Measurements from ENCODE around the gene DCP1B. TPM values are rescaled to one million over a fixed set of nuclear protein-coding genes. Genes with fewer than 3 reads are reported as not detected.

Gene DCP1B
- total and polyA plus RNA-seq, 12 donors: 12.4 to 47.9 (median 28.5) TPM

DNA sequence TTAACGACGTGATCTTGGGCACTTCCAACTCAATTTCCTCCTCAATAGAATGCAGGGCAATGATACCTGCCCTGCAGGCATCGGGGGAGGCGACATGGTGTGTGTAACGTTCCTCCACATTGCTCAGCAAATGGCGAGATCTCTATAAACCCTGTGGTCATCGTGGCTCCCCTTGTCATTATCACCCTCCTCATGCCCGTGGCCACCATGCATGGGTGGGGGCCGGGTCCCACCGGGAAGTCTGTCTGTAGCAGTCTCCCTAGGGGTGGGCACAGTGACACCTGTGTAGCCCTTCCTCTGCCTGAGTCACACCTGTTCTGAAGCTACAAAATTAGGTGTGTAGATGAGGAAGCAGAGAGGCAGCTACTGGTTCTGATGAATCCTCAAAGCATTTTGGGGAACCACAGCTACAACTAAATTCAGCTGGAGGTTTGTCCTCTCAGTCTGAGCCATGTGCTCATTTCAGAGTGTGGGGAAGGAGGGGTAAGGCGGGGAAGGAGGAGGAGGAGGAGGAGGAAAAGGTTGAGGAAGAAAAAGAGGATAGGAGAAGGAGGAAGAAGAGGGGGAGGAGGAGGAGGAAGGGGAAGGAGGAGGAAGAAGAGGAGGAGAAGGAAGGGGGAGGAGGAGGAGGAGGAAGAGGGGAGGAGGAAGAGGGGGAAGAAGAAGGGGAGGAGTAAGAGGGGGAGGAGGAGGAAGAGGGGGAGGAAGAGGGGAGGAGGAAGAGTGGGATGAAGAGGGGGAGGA lies 74.8 kb downstream of the DCP1B start:
- 81 to 93% (median 88%) methylated on average over 9 to 11 of the region's 11 CpGs for WGBS, 4 donors
- H3K27me3 ChIP-seq: no peaks in the 10 kb centered on the region
- peaks cover 3 to 8% of the 10 kb centered on the region in 2 donors for H3K4me1 ChIP-seq (replicated peaks in 1 of 2)
- peak in 3 of 7 donors; percentile 4 to 15 (median 15) for DNase-seq
- intact Hi-C loops (cut with DNase I): no loop called here
- H3K27ac ChIP-seq: no peak overlapping the region
- TF ChIP-seq POLR2A (IDR thresholded peaks at IDR 0.05): no peak
- TF ChIP-seq, protein P1, sequence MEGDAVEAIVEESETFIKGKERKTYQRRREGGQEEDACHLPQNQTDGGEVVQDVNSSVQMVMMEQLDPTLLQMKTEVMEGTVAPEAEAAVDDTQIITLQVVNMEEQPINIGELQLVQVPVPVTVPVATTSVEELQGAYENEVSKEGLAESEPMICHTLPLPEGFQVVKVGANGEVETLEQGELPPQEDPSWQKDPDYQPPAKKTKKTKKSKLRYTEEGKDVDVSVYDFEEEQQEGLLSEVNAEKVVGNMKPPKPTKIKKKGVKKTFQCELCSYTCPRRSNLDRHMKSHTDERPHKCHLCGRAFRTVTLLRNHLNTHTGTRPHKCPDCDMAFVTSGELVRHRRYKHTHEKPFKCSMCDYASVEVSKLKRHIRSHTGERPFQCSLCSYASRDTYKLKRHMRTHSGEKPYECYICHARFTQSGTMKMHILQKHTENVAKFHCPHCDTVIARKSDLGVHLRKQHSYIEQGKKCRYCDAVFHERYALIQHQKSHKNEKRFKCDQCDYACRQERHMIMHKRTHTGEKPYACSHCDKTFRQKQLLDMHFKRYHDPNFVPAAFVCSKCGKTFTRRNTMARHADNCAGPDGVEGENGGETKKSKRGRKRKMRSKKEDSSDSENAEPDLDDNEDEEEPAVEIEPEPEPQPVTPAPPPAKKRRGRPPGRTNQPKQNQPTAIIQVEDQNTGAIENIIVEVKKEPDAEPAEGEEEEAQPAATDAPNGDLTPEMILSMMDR (IDR thresholded peaks at IDR 0.05): no peak
- H3K9me3 ChIP-seq (replicated peaks in 1 of 3): no peaks in the 10 kb centered on the region
- no peaks in the 10 kb centered on the region for H3K36me3 ChIP-seq (replicated peaks in 1 of 2)
- no peak overlapping the region for H3K4me3 ChIP-seq

DNA sequence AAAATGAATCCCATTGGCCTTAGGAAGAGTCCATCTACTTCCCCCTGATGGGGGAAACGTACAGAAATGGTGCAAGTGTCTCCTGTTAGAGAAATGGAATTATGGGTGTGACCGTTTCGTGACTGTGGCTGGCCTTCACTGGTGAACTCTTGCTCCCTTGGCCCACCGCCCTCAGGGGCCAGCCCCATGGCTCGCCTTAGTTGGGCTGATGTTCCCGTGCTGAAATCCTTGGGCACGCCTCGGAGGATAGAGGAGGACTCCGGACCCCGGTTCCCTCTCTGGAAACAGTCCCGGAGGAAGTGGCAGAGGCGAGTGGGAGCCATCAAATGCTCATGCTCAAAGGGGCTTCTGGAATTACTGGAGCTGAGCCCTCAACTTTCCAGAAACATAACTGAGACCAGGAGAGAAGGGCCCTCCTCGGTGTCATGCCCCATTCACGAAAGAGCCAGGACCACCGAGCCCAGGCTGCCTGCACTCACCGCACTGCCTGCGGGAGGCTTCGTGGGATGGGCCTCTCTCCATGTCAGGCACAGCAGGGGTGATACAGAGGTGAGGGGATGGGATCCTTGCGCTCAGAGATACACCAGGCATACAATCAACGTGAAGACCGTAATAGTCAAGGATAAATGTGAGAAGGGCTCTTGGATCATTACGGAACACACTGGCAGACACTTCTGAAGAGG lies 75.7 kb downstream of the DCP1B start:
- Histone ChIP-seq H3K27ac (no peak overlapping the region), H3K4me1 (replicated peaks in 1 of 2) (peaks cover 3 to 8% of the 10 kb centered on the region in 2 donors), H3K36me3 (replicated peaks in 1 of 2) (no peaks in the 10 kb centered on the region), H3K27me3 (no peaks in the 10 kb centered on the region), H3K4me3 (no peak overlapping the region), H3K9me3 (replicated peaks in 1 of 3) (no peaks in the 10 kb centered on the region)
- WGBS, 4 donors: 87 to 92% (median 90%) methylated on average over 22 of the region's 22 CpGs
- DNase-seq: peak in 4 of 7 donors; percentile 8 to 35 (median 15)
- intact Hi-C loops (cut with DNase I): no loop called here
- TF ChIP-seq POLR2A (IDR thresholded peaks at IDR 0.05): no peak
- TF ChIP-seq, protein P1 (IDR thresholded peaks at IDR 0.05): no peak

DNA sequence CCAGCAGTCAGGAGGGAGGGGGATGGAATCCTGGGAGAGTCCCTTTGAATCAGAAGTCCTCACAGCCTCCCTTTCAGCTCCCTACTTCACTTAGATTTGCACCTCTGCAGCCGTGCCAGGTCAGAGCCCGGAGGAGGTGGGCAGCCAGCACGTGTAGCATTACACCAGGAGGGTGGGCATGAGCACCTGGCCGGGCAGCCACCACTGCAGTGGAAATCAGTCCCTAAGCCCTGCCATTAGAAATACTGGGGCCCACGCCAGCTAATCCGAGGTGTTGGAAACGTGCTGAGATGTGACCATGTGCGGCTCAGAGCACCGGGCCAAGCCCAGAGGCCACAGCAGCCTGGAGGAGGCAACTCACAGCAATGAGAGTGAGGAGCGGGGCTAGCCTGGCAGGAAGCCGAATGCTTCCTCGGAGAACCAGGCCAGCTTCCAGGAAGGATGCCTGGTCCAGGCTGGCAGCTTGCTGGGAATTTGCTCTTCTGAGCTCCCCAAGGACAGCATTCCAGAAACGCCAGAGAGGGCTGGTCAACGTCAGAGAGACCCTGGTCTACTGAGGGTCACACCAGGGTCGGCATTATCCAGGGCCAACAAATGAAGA lies 76.4 kb downstream of the DCP1B start:
- intact Hi-C loops (cut with DNase I): no loop called here
- 73 to 92% (median 78%) methylated on average over 9 to 15 of the region's 15 CpGs for WGBS, 4 donors

More for the DNA sequence above, 76.4 kb downstream of the DCP1B start:
- Histone ChIP-seq H3K4me1 (replicated peaks in 1 of 2) (peaks cover 3 to 8% of the 10 kb centered on the region in 2 donors), H3K27ac (no peak overlapping the region), H3K4me3 (no peak overlapping the region), H3K27me3 (no peaks in the 10 kb centered on the region), H3K9me3 (replicated peaks in 1 of 3) (no peaks in the 10 kb centered on the region), H3K36me3 (replicated peaks in 1 of 2) (no peaks in the 10 kb centered on the region)
- TF ChIP-seq, protein P1 (IDR thresholded peaks at IDR 0.05): no peak
- no peak for TF ChIP-seq POLR2A (IDR thresholded peaks at IDR 0.05)
- DNase-seq: peak in 4 of 7 donors; percentile 9 to 36 (median 15)
